Left renal cortex interstitium (tissue), 4 donors: ENCODE data around the gene KCNK4. TPM values are rescaled to one million over a fixed set of nuclear protein-coding genes. Genes with fewer than 3 reads are reported as not detected.
"Not testable (repeated sequence)": the region's sequence is repeated elsewhere in the genome, so short reads cannot be mapped to it uniquely, and the experiment has no call there.

Experiments used
- DNase-seq, 4 donors: peaks; one replicate each; pipeline ENCODE4 v3.0.0-alpha.2; 2013; ENCODE audit warnings: low read depth in 4 of 4, low spot score in 2 of 4, missing footprints in 1 of 4
- polyA plus RNA-seq, 4 donors: library from polyadenylated mRNA; unstranded; fragments of 120-200 nt; gene quantifications; one replicate each; pipeline ENCODE4 v1.2.1, GENCODE V29; 2013; ENCODE audit not compliant: insufficient read length in 4 of 4

KCNK4 gene
- polyA plus RNA-seq = under 1 TPM in 1 of 4 donors, not detected in 3; 0.09 TPM

DNA sequence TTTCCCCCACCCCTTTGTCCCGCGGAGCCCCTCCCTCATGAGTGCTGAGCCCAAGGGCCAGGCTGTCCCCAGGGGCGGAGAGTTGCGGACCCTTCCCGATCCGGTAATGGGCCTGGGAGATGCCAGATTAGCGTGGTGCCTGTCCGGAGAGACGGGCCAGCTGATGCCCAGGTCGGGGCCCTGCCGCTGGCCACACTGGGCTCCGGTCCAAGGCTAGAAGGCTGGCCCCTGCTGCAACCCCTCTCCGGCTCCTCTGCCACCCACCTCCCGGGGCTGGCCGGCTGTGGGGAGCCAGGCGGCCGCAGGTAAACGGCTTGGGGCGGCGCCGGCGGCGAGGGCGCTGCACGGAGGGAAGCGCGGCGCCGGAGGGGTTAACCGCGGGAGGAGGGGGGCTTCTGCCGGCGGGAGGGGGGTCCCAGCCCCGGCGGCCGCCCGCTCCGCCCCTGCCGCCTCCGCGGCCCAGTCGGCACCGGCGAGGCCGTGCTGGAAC is at the start of gene KCNK4:
TSS of gene KCNK4 (plus strand) at position 41 of the 490 bp plus-strand sequence. CDS start 1,717 bp downstream, outside the sequence.
- DNase-seq = no peak

GRCh38 chr11:64241491-64242374 is 49.4 kb upstream of the KCNK4 start:
- DNase-seq = no peak

DNA sequence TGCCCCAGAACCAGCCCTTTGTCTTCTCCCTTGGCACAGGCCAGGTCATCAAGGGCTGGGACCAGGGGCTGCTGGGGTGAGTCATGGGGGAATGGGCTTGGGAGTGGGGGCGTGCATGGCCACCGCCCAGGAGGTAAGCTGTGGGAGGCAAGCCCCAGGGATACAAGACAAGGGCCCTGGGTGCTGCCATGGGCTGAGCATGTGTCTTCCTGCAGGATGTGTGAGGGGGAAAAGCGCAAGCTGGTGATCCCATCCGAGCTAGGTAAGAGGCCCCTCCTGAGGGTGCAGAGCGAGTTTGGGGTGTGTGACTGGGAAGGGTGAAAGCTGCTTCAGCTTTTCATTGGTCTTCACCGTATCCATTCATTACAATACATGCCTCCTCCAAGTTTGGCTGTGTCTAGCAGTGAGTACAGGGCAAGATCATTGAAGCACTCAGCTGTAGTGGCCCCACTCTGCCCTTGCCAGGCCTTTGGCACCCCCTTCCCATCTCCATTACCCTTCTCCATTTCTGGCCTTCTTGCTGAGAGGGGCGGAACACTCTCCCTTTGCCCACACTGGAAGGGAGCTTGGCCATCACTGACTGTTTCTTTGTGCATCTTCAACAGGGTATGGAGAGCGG is 47.8 kb upstream of the KCNK4 start:
- DNase-seq = no peak

GRCh38 chr11:64244107-64244506 is 47.0 kb upstream of the KCNK4 start:
- no peak for DNase-seq

GRCh38 chr11:64244966-64245365 is 46.1 kb upstream of the KCNK4 start:
- DNase-seq = no peak

- no peak for DNase-seq
Measured at GRCh38 chr11:64245401-64245796, 45.7 kb upstream of the KCNK4 start.

GRCh38 chr11:64245797-64246620 is 45.1 kb upstream of the KCNK4 start:
- DNase-seq = no peak

GRCh38 chr11:64246621-64246870 is 44.6 kb upstream of the KCNK4 start:
- not testable (repeated sequence) for DNase-seq

- peak in 1 of 4 donors; percentile 80 for DNase-seq
Measured at GRCh38 chr11:64246871-64247728, 44.0 kb upstream of the KCNK4 start, which contains the start of gene PPP1R14B. PPP1R14B (minus strand) TSS chr11:64246943; CDS start chr11:64246673, 270 bp downstream.

GRCh38 chr11:64247729-64248531 is 43.2 kb upstream of the KCNK4 start:
- no peak for DNase-seq

DNA sequence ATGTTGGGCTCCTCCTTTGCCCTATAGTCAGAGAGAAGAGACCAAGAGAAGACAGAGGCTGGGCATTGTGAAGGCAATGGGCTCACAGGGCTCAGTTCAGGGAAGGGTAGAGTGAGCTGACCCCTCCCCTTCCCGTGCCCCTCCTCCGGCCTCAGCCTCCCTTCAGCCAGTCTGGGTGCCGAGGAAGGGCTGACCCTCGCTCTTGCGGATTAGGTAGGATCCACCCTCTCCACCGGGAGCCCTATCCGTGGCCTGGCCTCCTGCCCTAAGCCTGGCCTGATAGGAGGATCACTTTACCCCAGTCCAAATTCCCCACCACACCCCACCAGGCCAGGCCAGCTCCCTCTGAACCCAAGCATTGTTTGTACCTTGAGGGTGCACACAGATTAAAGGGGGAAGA is 42.5 kb upstream of the KCNK4 start:
- no peak for DNase-seq

GRCh38 chr11:64249038-64249437 is 42.1 kb upstream of the KCNK4 start:
- no peak for DNase-seq

GRCh38 chr11:64249563-64250414 is 41.3 kb upstream of the KCNK4 start:
- no peak for DNase-seq

DNA sequence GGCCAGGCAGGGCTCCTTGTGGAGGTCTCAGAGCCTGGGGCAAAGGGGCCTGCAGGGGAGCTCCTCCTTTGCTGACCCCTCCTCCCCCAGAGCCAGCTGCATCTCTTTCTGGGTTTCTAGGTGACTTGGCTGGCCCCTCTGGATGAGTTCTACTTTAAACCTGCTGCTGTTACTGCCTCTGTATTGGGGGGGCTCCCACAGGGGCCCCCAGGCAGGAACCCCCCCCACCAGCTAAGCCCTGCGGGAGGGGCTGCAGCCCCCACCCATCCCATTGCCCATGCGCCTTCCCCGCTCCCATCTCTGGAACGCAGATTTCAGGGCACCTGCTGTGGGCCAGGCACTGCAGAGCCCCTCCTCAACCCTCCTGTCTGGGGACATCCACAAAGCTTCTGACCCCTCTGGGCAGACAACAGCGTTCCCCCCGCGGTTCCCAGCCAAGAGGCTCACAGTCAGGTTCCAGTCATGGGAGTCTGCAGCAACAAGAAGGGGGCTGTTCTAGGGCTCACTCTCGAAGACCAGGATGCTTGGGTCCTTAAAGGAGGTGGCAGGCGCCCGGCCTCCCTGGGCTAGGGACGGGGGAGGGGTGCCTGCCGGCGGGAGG is 40.6 kb upstream of the KCNK4 start:
- no peak for DNase-seq

GRCh38 chr11:64251016-64251752 is 39.9 kb upstream of the KCNK4 start, which contains the start of gene PLCB3:
PLCB3 (plus strand) TSS chr11:64251530; CDS start chr11:64251650, 120 bp downstream.
- no peak for DNase-seq

DNA sequence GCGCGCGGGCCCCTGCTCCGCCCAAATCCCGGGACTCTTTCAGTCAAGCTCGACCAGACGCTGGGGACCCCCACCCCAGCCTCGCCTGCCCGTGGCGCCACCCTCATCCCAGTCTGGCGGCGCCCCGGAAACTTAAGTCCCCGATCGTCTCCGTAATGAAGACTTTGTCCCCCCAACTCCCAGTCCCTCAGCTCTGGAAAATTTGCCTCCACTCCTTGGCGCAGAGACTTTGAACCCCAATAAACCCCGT is 39.4 kb upstream of the KCNK4 start:
- DNase-seq = no peak
